Memory B cell (primary cell): ENCODE data around the gene SLC50A1.

Source experiments
- ATAC-seq: fragments of 150-1000 bp; cut with Tn5 transposase; 2 replicates; pipeline ENCODE4 v1.10.0; 2021; ENCODE audit warnings: low read depth, mild to moderate bottlenecking, moderate library complexity
- DNase-seq, 2 donors: peaks; one replicate each; pipeline ENCODE4 v3.0.0; 2022; ENCODE audit warnings: low spot score in 2 of 2
- H3K27ac Mint-ChIP-seq: one replicate; pipeline ENCODE4 v1.8.0; 2022; ENCODE audit warnings: mild to moderate bottlenecking, moderate library complexity, mixed read lengths
- H3K27me3 Mint-ChIP-seq: one replicate; pipeline ENCODE4 v1.8.0; 2022; ENCODE audit warnings: mixed read lengths
- H3K36me3 Mint-ChIP-seq: one replicate; pipeline ENCODE4 v1.8.0; 2022; ENCODE audit warnings: mild to moderate bottlenecking, mixed read lengths
- H3K4me1 Mint-ChIP-seq: one replicate; pipeline ENCODE4 v1.8.0; 2022; ENCODE audit warnings: mixed read lengths
- H3K4me3 Mint-ChIP-seq: one replicate; pipeline ENCODE4 v1.8.0; 2022; ENCODE audit warnings: mild to moderate bottlenecking, moderate library complexity, mixed read lengths
- H3K9me3 Mint-ChIP-seq: one replicate; pipeline ENCODE4 v1.8.0; 2022; ENCODE audit warnings: mixed read lengths

Gene SLC50A1

DNA sequence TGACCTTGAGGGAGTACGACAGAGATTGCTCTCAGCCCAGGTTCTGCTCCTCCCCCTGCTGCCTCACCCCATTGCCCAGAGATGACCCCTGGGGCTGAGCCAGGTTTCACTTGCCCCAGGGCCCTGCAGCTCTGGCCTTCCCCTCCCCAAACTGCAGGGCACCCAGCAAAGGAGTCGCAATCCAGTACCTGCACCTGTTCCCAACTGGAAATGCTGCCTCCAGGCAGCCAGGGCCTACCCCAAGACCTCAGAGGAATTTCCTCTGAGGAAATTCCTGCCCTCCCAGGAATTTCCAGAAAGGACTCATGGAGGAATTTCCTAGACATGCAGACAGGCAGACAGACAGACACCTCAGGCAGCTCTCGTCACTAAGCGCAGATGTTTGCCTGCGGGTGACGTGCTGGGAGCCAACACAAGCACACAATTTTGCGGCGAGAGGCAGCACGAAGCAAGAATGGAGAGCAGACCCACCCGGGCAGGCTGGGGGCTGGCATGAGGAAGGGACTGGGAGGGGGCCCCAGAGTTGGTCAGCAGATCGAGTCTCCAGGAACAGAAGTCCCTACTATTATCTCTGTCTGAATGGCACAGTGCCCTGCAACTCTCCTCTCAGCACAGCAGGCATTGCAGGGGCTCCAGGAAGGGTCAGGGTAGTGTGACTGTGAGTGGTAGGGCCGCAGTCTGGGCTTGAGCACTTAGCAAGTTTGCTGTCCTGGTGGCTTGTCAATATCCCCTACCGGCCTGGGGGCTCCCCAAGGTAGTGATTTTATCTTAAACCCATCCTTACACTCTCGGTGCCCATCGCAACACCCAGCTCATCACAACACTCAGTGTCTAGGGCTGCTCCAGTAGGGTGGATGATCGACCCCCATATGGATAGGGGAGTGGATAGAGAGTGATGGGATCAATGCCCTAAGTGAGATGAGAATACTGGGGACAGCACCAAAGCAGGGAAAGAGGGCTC, 10.9 kb upstream of the SLC50A1 start:
- Mint-ChIP-seq H3K27me3 (peaks cover 29% of the 10 kb centered on the region), H3K4me1 (peaks cover 21% of the 10 kb centered on the region), H3K4me3 (no peak overlapping the region), H3K27ac (no peak overlapping the region), H3K9me3 (no peaks in the 10 kb centered on the region), H3K36me3 (no peaks in the 10 kb centered on the region)
- DNase-seq, result no peak
- no peak for ATAC-seq

DNA sequence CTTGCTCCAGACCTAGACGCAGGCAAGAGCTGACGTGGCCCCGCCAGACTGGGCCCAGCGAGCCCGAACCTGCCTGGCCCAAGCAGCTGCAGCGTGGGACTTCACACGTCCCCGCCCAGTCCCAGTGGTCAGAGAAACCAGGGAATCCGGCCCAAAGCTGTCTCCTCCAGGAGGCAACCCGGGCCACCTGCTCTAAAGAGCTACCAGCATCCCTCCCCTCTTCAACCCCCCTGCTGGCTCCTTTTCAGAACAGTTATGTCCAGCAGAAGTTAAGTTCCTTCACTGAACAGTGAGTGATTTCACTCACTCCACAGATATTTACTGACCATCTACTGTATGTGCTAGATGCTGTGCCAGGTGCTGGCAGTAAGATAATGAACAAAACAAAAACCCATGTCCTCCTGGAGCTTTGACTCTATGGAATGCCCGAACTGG, 10.1 kb upstream of the SLC50A1 start:
- H3K4me3 Mint-ChIP-seq, result no peak overlapping the region
- no peaks in the 10 kb centered on the region for H3K9me3 Mint-ChIP-seq
- no peak overlapping the region for H3K27ac Mint-ChIP-seq
- no peaks in the 10 kb centered on the region for H3K36me3 Mint-ChIP-seq
- peaks cover 21% of the 10 kb centered on the region for H3K4me1 Mint-ChIP-seq
- no peak for ATAC-seq
- DNase-seq, result no peak
- peaks cover 27% of the 10 kb centered on the region for H3K27me3 Mint-ChIP-seq

DNA sequence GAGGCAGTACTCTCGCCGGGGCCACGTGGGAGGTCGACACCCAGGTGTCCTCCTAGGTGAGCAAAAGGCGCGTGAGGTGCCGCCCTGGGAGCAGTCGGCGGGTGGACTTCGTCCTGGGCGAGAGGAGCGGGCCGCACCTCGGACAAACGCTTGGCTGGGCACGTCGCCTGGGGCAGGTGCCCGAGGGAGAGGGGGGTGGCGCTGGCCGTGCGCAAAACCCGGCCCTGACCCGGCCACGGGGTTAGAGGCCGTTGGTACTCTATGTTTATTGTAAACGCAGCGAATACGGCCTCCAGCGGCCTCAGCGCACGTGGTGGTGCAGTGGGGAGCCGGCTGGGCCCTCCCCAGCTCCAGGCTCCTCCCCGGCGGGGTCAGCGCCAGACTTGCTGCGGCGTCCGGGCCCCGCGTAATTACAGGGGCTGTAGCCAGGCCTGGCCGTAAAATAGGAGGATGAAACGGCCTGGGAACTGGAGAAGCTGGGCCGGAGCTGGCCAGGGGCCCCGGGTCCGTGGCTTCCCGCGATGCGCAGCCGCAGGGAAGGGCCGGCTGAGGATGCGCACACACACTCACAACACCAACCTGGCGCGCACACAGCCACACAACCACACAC, 9.6 kb upstream of the SLC50A1 start:
- DNase-seq, result no peak
- peaks cover 27% of the 10 kb centered on the region for H3K27me3 Mint-ChIP-seq
- no peaks in the 10 kb centered on the region for H3K9me3 Mint-ChIP-seq
- ATAC-seq, result no peak
- H3K4me3 Mint-ChIP-seq, result no peak overlapping the region
- H3K36me3 Mint-ChIP-seq, result no peaks in the 10 kb centered on the region
- no peak overlapping the region for H3K27ac Mint-ChIP-seq
- H3K4me1 Mint-ChIP-seq, result peaks cover 21% of the 10 kb centered on the region

DNA sequence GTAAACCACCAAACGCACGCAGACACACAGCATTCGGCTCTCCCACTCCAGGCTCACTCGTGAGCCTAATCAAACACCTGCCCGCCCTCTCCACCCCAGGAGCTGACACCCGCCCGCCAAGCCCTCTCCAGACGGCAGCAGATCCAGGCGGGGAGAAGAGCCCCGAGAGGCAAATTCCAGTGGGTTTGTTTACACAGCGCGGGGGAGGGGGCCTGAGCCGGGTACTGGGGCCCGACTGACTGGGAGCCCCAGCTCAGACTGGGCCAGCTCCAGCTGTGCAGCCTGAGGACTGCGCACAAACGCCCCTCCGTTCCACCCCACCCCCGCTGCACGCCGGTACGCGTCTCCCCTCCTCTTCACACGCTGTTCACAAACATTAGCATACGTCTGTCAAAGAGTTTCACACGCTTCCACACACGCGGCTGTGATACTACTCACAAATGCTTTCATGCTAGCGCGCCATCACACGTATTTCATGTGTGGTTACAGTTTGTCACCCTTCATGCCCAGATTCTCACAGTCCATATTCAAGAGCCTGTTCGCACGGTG, 9.0 kb upstream of the SLC50A1 start:
- H3K4me1 Mint-ChIP-seq, result peaks cover 21% of the 10 kb centered on the region
- H3K27ac Mint-ChIP-seq, result no peak overlapping the region
- ATAC-seq (peak; percentile 67), DNase-seq (no peak)
- no peaks in the 10 kb centered on the region for H3K9me3 Mint-ChIP-seq
- peaks cover 24% of the 10 kb centered on the region for H3K27me3 Mint-ChIP-seq
- H3K36me3 Mint-ChIP-seq, result no peaks in the 10 kb centered on the region
- H3K4me3 Mint-ChIP-seq, result peak overlapping the region; percentile 84

DNA sequence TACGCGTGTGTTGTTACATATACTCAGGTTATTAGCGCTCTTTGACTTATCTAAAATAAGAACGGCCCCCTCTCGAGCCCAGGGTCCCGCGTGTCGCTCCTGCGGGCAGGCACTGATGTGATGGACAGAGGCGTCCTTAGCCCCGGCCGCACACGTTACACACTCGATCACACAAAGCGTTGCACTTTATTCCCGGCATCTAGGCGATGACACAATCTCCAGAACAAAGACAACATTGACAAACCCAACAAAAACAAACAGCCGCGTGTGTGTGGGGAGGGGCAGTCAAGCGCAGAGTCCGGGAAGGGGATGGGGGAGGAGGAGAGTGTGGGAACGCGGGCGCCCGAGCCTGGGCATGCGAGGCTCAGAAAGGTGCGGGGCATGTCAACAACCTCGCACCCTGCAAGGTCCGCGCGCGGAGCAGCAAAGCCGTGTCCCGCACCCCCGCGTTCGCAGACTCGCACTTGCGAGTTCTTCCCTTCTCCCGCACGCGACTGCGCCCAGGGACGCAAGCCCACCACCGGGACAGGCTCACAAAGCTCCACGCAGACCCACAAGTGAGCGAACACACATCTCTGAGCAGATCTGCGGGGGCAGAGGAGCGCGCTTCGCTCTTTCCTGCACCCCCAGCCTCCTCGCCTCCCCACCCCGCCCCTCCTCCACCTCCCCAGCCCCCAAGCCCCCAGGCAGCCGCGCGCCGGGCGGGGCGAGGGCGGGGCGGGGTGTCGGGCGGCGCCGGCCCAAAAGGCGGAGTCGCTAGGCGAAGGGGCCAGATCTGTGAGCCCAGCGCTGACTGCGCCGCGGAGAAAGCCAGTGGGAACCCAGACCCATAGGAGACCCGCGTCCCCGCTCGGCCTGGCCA, 8.3 kb upstream of the SLC50A1 start, which contains the start of gene EFNA1:
Gene EFNA1 (plus strand): TSS at position 772 of the 862 bp plus-strand sequence. CDS start 102 bp downstream, outside the sequence.
- Mint-ChIP-seq H3K9me3 (no peaks in the 10 kb centered on the region), H3K4me3 (peak within 1 kb of the TSS; percentile 84), H3K36me3 (no peaks in the 10 kb centered on the region), H3K27me3 (peaks cover 24% of the 10 kb centered on the region), H3K27ac (no peak within 1 kb of the TSS), H3K4me1 (peaks cover 21% of the 10 kb centered on the region)
- peak in 1 of 2 donors; percentile 45 for DNase-seq
- peak; percentile 61 for ATAC-seq

DNA sequence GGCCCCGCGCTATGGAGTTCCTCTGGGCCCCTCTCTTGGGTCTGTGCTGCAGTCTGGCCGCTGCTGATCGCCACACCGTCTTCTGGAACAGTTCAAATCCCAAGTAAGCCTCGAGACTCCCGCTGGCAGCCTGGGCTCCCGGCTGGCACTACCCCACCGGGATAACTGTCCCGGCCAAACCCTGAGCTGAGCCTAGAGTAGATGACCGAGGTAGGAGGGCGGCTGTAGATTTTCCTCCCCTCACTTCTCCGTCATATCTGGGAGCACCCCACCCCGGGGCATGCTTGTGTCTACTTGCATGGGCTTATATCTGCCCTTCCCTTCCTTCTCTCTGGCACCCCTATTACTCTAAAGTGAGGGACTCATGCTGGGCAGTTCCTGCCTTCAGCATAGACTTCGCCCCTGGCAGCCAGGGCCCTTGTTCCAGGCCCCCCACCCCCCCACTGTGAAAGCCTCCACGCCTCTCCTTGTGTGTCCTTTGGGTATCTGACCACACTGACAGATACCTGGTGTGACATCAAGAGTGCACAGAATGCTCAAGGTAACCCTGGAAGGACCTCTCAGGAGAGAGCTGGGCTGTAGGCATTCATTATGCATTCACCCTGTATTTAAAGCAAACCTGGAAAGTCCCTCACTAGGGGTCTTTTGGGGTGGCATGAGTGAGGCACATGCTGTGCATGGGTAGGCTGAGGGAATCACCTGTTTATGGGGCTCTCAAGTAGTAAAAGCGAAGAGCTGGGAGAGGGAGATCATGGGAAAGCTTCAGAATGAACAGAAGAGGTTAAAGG, 7.5 kb upstream of the SLC50A1 start:
- Mint-ChIP-seq H3K4me3 (peak overlapping the region; percentile 71), H3K36me3 (no peaks in the 10 kb centered on the region), H3K9me3 (no peaks in the 10 kb centered on the region), H3K4me1 (peaks cover 22% of the 10 kb centered on the region), H3K27ac (no peak overlapping the region), H3K27me3 (peaks cover 24% of the 10 kb centered on the region)
- DNase-seq, result no peak
- ATAC-seq, result no peak

DNA sequence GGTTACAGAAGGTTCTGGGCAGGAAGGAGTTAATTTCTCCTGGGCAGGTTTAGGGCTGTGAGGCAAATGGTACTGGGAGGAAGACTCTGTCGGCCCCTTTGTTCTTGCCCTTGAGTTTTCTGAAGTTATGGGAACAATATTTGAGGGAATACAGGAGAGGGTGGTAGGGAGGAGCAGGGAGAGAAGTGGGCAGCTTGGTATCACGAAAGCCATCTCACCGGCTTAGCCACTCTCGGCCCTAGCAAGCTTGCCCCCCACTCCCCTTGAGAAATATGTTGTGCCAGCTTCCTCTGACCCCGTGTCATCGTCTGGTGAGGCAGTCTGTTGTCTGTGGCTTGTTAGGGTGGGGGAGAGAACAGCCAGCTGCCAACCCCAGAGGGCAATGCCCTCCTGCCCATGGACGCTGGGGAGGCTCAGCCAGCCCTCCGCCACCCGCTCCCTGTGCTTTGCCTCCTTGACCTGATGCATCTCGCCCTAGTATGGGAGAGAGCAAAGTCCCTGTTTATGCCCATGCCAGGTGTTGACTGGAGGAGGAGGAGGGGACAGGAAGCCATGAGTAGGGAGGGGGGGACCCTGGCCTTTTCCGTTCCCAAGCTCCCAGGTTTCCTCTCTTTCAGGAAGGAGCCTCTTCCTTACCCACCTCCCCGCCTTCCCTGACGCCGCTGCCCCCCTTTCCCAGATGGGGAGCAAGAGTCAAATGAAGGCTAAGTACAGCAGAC, 6.7 kb upstream of the SLC50A1 start:
- H3K36me3 Mint-ChIP-seq, result no peaks in the 10 kb centered on the region
- no peak for ATAC-seq
- H3K4me1 Mint-ChIP-seq, result peaks cover 23% of the 10 kb centered on the region
- H3K4me3 Mint-ChIP-seq, result no peak overlapping the region
- DNase-seq, result no peak
- H3K9me3 Mint-ChIP-seq, result no peaks in the 10 kb centered on the region
- H3K27ac Mint-ChIP-seq, result no peak overlapping the region
- H3K27me3 Mint-ChIP-seq, result peaks cover 24% of the 10 kb centered on the region

DNA sequence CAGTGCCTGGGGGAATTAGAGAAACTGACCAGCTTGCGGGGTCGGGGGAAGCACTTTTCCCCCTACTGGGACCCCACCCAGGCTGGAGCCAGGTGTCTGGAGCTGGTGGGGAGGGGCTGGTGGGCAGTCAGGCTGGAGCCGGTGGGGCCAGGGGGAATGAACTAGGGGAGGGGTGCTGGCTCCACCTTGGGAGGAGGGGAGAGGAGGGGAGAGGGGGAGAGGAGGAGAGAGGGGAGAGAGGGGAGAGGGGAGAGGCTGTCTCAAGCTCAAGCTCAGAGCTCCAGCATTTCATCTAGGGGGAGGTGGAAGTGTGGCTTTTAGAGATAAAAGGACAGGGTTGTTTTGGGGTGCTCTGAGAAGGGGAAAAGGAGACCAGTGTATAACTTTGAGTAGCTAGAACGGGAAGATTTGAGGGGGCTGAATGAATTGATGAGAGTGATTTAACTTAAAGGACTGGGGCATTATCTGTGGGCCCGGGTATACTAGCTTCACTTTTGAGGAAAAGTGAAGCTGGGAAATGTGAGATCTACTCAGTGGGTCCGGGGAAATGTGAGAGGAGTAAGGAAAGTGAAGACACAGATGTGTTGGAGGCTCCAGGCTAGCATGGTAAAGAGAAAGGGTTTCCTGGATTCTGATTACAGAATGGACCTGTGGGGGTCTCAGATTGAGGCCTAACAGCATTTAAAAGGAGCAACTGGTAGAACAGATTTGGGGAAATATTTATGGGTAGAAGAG, 5.2 kb upstream of the SLC50A1 start:
- DNase-seq (no peak), ATAC-seq (no peak)
- Mint-ChIP-seq H3K9me3 (no peaks in the 10 kb centered on the region), H3K36me3 (no peaks in the 10 kb centered on the region), H3K27ac (no peak overlapping the region), H3K4me3 (no peak overlapping the region), H3K27me3 (peaks cover 21% of the 10 kb centered on the region), H3K4me1 (peaks cover 28% of the 10 kb centered on the region)

DNA sequence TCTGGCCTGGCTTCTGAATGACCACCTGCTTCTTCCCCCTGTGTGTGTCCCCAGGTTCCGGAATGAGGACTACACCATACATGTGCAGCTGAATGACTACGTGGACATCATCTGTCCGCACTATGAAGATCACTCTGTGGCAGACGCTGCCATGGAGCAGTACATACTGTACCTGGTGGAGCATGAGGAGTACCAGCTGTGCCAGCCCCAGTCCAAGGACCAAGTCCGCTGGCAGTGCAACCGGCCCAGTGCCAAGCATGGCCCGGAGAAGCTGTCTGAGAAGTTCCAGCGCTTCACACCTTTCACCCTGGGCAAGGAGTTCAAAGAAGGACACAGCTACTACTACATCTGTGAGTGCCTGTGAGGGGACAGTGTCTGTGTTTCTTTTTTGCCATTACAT, 4.4 kb upstream of the SLC50A1 start:
- Mint-ChIP-seq H3K4me1 (peaks cover 31% of the 10 kb centered on the region), H3K36me3 (peaks cover 1% of the 10 kb centered on the region), H3K4me3 (no peak overlapping the region), H3K27me3 (peaks cover 19% of the 10 kb centered on the region), H3K9me3 (no peaks in the 10 kb centered on the region), H3K27ac (no peak overlapping the region)
- DNase-seq (no peak), ATAC-seq (no peak)

DNA sequence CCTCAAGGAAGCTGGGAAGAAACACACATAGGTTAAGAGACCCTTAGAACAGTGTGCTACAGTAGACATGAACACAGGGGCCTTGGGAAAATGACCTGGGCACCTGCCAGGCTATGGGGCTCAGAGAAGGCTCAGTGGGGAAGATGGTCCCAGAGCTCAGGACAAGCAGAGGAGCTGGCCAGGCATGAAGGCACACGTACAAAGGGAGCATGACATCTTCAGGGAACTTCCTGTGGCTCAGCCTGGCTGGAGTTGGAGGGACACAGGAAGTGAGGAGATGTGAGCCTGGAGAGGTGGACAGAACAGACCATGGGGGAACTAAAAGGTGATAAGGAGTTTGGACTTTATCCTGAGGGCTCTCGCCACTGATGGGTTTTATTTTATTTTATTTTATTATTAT, 3.8 kb upstream of the SLC50A1 start:
- no peaks in the 10 kb centered on the region for H3K9me3 Mint-ChIP-seq
- H3K27me3 Mint-ChIP-seq, result peaks cover 15% of the 10 kb centered on the region
- peaks cover 1% of the 10 kb centered on the region for H3K36me3 Mint-ChIP-seq
- peaks cover 32% of the 10 kb centered on the region for H3K4me1 Mint-ChIP-seq
- no peak for DNase-seq
- no peak for ATAC-seq
- no peak overlapping the region for H3K27ac Mint-ChIP-seq
- H3K4me3 Mint-ChIP-seq, result no peak overlapping the region

GRCh38 chr1:155133799-155134281, 1.8 kb upstream of the SLC50A1 start:
- Mint-ChIP-seq H3K27me3 (peaks cover 4% of the 10 kb centered on the region), H3K27ac (no peak overlapping the region), H3K4me3 (no peak overlapping the region), H3K36me3 (peaks cover 1% of the 10 kb centered on the region), H3K9me3 (no peaks in the 10 kb centered on the region), H3K4me1 (peaks cover 24% of the 10 kb centered on the region)
- DNase-seq (no peak), ATAC-seq (no peak)

- Mint-ChIP-seq H3K36me3 (peaks cover 1% of the 10 kb centered on the region), H3K27me3 (peaks cover 2% of the 10 kb centered on the region), H3K4me3 (peak overlapping the region; percentile 95), H3K9me3 (no peaks in the 10 kb centered on the region), H3K4me1 (peaks cover 24% of the 10 kb centered on the region), H3K27ac (no peak overlapping the region)
- DNase-seq, result no peak
- ATAC-seq, result no peak
Measured at GRCh38 chr1:155134322-155134721, 1.3 kb upstream of the SLC50A1 start.
